Non-pigmented ciliary epithelial cell (primary cell): ENCODE results near the gene LYPD3.

ENCODE experiments used
- DNase-seq: peaks from one replicate; pipeline ENCODE4 v3.0.0-alpha.2; 2010; ENCODE audit warnings: low read depth

LYPD3 gene

DNA sequence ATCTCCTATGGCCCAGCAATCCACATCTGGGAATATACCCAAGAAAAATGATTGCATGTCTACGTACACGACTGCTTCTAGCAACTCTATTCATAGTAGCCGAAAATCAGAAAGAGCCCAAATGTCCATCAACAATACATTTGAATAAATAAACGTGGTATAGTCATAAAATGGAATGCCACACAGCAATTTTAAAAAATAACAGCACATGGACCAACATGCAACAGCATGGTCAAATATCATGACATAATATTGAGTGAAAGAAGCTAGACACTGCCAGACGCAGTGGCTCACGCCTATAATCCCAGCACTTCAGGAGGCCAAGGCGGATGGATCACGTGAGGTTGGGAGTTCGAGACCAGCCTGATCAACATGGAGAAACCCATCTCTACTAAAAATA lies 34.4 kb downstream of the LYPD3 start:
- DNase-seq = no peak

GRCh38 chr19:43430142-43430710 lies 35.2 kb downstream of the LYPD3 start:
- no peak for DNase-seq

- no peak for DNase-seq
Measured at GRCh38 chr19:43429395-43429794, 36.0 kb downstream of the LYPD3 start.

DNA sequence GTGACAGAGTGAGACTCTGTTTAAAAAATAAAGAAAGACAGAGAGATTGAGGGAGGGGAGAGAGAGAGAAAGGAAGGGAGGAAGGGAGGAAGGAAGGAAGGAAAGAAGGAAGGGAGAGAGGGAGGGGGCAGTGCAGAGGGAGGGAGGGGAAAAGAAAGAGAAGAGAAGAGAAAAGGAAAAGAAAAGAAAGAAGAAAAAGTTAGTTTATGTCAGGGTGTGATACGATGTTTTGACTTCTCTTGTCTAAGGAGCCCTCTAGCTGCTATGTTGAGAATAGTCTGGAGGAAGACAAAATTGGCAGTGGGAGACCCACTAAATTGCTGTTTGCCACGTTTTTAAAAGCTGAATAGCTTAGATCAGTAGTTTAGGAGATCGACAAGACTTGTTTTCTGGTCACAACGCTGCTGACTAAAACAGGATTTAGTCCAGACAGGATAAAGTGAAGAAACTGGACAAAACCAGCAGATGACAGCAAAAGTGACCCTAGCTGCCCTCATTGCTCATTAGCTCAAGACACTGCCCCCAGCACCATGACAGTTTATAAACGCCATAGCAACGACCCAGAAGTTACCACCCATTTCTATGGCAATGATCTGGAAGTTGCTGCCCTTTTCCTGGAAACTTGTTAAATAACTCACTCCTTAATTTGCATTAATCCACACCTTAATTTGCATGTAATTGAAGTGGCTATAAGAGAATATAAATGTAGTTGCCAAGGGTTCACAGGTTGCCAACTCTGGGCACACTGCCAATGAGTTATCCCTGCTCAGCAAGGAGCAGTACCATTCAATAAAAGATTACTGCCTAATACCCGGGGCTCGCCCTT lies 39.6 kb downstream of the LYPD3 start:
- no peak for DNase-seq

- no peak for DNase-seq
Measured at GRCh38 chr19:43423779-43424178, 41.6 kb downstream of the LYPD3 start.

- no peak for DNase-seq
Measured at GRCh38 chr19:43422689-43423066, 42.7 kb downstream of the LYPD3 start.

GRCh38 chr19:43422000-43422688 lies 43.3 kb downstream of the LYPD3 start:
- no peak for DNase-seq

DNA sequence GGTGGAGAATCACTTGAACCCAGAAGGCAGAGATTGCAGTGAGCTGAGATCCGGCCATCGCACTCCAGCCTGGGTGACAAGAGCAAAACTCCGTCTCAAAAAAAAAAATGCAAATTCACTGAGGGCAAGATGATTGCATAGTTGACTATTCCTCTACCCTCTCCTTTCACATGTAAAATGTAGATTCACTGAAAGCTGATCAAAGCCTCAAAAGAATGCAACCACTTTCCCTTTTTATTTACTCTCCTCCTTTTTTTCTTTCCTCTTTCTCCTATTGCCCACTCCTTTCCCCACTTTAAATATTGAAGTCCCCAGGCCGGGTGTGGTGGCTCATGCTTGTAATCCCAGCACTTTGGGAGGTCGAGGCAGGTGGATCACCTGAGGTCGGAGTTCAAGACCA lies 44.5 kb downstream of the LYPD3 start:
- no peak for DNase-seq

DNA sequence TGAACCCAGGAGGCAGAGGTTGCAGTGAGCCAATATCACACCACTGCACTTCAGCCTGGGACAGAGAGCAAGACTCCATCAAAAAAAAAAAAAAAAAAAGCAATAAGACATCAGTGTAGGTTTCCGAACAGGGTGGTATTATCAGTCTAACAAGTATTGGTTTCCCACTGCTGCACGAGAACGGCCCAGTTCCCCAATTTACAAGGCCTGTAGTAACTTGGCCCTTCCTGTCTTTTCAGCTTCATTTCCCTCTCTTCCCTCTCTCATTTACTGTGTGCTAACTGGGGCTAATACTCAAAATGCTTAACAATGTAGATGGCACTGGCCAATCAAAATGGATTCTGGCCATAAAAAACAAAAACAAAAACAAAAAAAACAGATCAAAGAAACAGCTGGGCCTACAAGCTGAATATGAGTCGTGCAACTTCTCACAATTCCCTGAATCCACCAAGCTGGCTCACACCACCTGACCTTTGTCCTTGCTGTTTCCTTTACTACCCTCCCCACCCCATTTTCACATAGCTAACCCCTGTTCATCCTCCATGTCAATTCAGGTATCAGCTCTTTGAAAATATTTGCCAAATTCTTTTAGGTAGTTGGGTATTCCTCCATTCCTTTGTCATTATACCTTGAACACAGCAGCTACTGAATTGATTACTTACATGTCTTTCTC lies 48.3 kb downstream of the LYPD3 start:
- DNase-seq = no peak

DNA sequence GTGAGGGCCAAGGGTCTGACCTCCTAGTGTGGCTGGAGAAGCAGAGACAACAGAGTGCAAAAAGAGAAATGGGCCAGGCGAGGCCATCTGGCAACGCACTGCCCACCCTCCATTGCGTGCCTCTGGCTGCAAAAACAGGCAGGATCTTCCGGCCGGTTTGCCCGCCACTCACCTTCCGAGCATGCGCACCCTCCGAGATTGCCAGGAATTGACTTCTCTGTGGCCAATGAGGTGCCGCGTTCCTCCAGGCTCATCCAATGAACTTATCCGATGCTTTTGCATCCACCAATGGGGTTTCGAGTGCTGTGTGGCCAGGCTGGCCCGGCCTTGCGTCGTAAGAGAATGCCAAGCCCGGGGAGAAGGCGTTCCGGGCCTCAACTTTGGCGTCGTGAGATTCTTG lies 50.9 kb downstream of the LYPD3 start, which contains the start of gene TEX101:
TEX101 (plus strand) TSS at position 337 of the 400 bp plus-strand sequence. CDS start 1,030 bp downstream, outside the sequence.
- DNase-seq = no peak

DNA sequence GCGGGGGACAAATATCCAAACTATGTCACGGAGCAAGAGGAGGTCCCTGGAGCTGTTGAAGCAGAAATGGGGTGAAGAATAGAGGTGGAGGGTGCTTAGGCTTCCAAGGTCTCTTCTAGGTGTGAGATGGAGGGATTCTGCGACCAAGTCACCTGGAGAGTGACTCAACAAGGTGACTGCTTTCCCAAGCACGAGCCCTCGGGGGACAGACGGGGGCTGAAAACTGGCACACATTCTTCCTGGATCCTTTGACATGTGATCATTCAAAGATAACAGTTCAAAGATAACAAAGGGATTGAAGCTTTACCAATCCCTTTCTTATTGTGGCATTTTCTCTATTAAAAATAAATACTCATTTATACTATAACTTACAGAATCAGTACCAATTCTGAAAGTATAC lies 53.0 kb downstream of the LYPD3 start:
- no peak for DNase-seq
